Liver (tissue), 3 donors: Measurements from ENCODE around the gene CLRN3.

Source experiments
- CTCF ChIP-seq: fragments of 150-350 bp; IDR thresholded peaks from 2 replicates; pipeline ENCODE4 v1.5.1; 2017; ENCODE audit warnings: improper control_type of control experiment, low read depth, low read length; ENCODE audit not compliant: missing input control
- FOXA1 ChIP-seq: IDR thresholded peaks from 2 replicates; pipeline ENCODE4 v1.6.1; 2016; ENCODE audit warnings: antibody characterized with exemption
- GABPA ChIP-seq, 2 donors: IDR thresholded peaks in 1 of 2; conservative IDR thresholded peaks in 1 of 2; 2 replicates each; pipeline ENCODE4 v1.6.1; 2016; ENCODE audit warnings: antibody characterized with exemption in 2 of 2, mild to moderate bottlenecking in 1 of 2, moderate library complexity in 1 of 2
- HNF4A ChIP-seq, 2 donors: conservative IDR thresholded peaks; 2 replicates each; pipeline ENCODE4 v1.6.1; 2016; ENCODE audit warnings: antibody characterized with exemption in 2 of 2, mild to moderate bottlenecking in 2 of 2
- RAD21 ChIP-seq, 2 donors: IDR thresholded peaks; 2 replicates each; pipeline ENCODE4 v1.6.1; 2016; ENCODE audit warnings: antibody characterized with exemption in 2 of 2, mild to moderate bottlenecking in 2 of 2
- REST ChIP-seq: IDR thresholded peaks from 2 replicates; pipeline ENCODE4 v1.6.1; 2016; ENCODE audit warnings: antibody characterized with exemption, mild to moderate bottlenecking
- SP1 ChIP-seq: IDR thresholded peaks from 2 replicates; pipeline ENCODE4 v1.6.1; 2018; ENCODE audit warnings: antibody characterized with exemption, mild to moderate bottlenecking
- YY1 ChIP-seq: IDR thresholded peaks from 2 replicates; pipeline ENCODE4 v1.6.1; 2016; ENCODE audit warnings: antibody characterized with exemption, mild to moderate bottlenecking
- donor health status: healthy.
- donor health status: healthy.

GRCh38 chr10:127888521-127889312, 4.0 kb downstream of the CLRN3 start:
- TF ChIP-seq CTCF (no peak), GABPA (IDR thresholded peaks at IDR 0.05 in 1 of 2, conservative IDR thresholded peaks at IDR 0.05 in 1 of 2) (no peak), REST (no peak), FOXA1 (no peak), YY1 (no peak), HNF4A (conservative IDR thresholded peaks at IDR 0.05) (no peak), RAD21 (IDR thresholded peaks at IDR 0.05) (no peak), SP1 (no peak)
